SK-N-MC (cell line): Measurements from ENCODE around the gene SNX20.

Experiments
- DNase-seq: peaks from one replicate; pipeline ENCODE4 v3.0.0-alpha.2; 2011; ENCODE audit warnings: low read depth, low spot score
- H3K27ac ChIP-seq: fragments of 200-600 bp; sonication (generic); 2 replicates; pipeline ENCODE4 v1.5.1; 2016; ENCODE audit warnings: mixed run types
- H3K36me3 ChIP-seq: fragments of 200-600 bp; sonication (generic); 2 replicates; pipeline ENCODE4 v1.6.1; 2017; ENCODE audit warnings: antibody characterized with exemption, low read length, mixed read lengths; ENCODE audit not compliant: insufficient read depth
- H3K4me3 ChIP-seq: fragments of 200-600 bp; sonication (generic); 2 replicates; pipeline ENCODE4 v1.5.1; 2016
- H3K9ac ChIP-seq: fragments of 200-600 bp; sonication (generic); 2 replicates; pipeline ENCODE4 v1.8.0; 2017; ENCODE audit warnings: mixed run types, mixed read lengths; ENCODE audit not compliant: insufficient read length
- H3K9me3 ChIP-seq: fragments of 200-600 bp; sonication (generic); 2 replicates; pipeline ENCODE4 v1.6.1; 2017; ENCODE audit warnings: low read depth, mild to moderate bottlenecking, antibody characterized with exemption, low read length, moderate library complexity, mixed read lengths
- EZH2 ChIP-seq: fragments of 200-600 bp; sonication (generic); IDR thresholded peaks from one replicate; pipeline ENCODE4 v1.6.1; 2017; ENCODE audit warnings: antibody characterized with exemption
- FOXP2 ChIP-seq: optimal IDR thresholded peaks from 2 replicates; pipeline ENCODE3; 2011; ENCODE audit warnings: mild to moderate bottlenecking, moderate library complexity; ENCODE audit not compliant: insufficient read depth; ENCODE audit errors: extremely low read length, control extremely low read depth
- POLR2AphosphoS5 ChIP-seq: IDR thresholded peaks from 2 replicates; pipeline ENCODE4 v1.6.1; 2012; ENCODE audit warnings: mild to moderate bottlenecking, low read depth, low read length, borderline replicate concordance

The SNX20 gene

GRCh38 chr16:50718061-50718760 lies 37.1 kb upstream of the SNX20 start:
- Histone ChIP-seq H3K36me3 (no peaks in the 10 kb centered on the region), H3K27ac (no peak overlapping the region), H3K4me3 (no peak overlapping the region), H3K9me3 (no peaks in the 10 kb centered on the region), H3K9ac (no peak overlapping the region)
- no peak for DNase-seq
- TF ChIP-seq EZH2, result no peak
- TF ChIP-seq FOXP2, result no peak
- no peak for TF ChIP-seq POLR2AphosphoS5

- Histone ChIP-seq H3K9me3 (no peaks in the 10 kb centered on the region), H3K36me3 (no peaks in the 10 kb centered on the region), H3K9ac (no peak overlapping the region), H3K27ac (no peak overlapping the region), H3K4me3 (no peak overlapping the region)
- no peak for TF ChIP-seq EZH2
- no peak for TF ChIP-seq POLR2AphosphoS5
- no peak for TF ChIP-seq FOXP2
- no peak for DNase-seq
These were observed 36.4 kb upstream of the SNX20 start for GRCh38 chr16:50717494-50717893.

GRCh38 chr16:50717091-50717490 lies 36.0 kb upstream of the SNX20 start:
- no peaks in the 10 kb centered on the region for H3K9me3 ChIP-seq
- H3K27ac ChIP-seq, result no peak overlapping the region
- no peak for DNase-seq
- no peak overlapping the region for H3K4me3 ChIP-seq
- no peaks in the 10 kb centered on the region for H3K36me3 ChIP-seq
- no peak overlapping the region for H3K9ac ChIP-seq
- no peak for TF ChIP-seq EZH2
- no peak for TF ChIP-seq FOXP2

DNA sequence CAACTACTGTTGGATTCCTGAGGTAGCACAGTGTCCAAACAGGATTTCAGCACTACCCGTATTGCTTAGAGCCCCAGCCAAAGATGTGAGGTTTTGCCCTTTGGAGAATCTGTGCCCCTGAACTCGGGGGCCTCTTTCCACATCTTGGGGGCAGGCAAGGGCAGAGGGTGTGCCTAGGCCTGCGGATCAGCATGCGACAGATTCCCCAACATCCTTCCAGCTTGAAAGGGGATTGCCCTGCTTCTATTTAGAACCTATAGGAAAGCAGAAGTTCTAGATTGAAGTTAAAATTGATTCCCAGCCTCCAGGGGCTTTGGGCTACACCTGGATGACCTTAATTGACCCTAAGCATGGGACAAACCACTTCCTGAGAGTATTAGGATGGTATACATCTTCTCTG lies 31.8 kb upstream of the SNX20 start:
- no peak for TF ChIP-seq POLR2AphosphoS5
- no peak for TF ChIP-seq EZH2
- no peak for TF ChIP-seq FOXP2
- H3K9ac ChIP-seq, result no peak overlapping the region
- H3K9me3 ChIP-seq, result no peaks in the 10 kb centered on the region
- H3K36me3 ChIP-seq, result no peaks in the 10 kb centered on the region
- H3K4me3 ChIP-seq, result no peak overlapping the region
- no peak for DNase-seq
- no peak overlapping the region for H3K27ac ChIP-seq

- H3K9ac ChIP-seq, result no peak overlapping the region
- H3K9me3 ChIP-seq, result no peaks in the 10 kb centered on the region
- H3K36me3 ChIP-seq, result no peaks in the 10 kb centered on the region
- no peak for DNase-seq
- no peak for TF ChIP-seq POLR2AphosphoS5
- TF ChIP-seq FOXP2, result no peak
- no peak for TF ChIP-seq EZH2
- no peak overlapping the region for H3K4me3 ChIP-seq
- no peak overlapping the region for H3K27ac ChIP-seq
These were observed 31.4 kb upstream of the SNX20 start for GRCh38 chr16:50712560-50712898.

GRCh38 chr16:50711862-50712559 lies 30.9 kb upstream of the SNX20 start:
- no peak for DNase-seq
- no peaks in the 10 kb centered on the region for H3K9me3 ChIP-seq

DNA sequence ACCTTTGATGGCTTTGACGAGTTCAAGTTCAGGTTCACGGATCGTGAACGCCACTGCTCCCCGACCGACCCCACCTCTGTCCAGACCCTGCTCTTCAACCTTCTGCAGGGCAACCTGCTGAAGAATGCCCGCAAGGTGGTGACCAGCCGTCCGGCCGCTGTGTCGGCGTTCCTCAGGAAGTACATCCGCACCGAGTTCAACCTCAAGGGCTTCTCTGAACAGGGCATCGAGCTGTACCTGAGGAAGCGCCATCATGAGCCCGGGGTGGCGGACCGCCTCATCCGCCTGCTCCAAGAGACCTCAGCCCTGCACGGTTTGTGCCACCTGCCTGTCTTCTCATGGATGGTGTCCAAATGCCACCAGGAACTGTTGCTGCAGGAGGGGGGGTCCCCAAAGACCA lies 29.9 kb upstream of the SNX20 start:
- Histone ChIP-seq H3K27ac (no peak overlapping the region), H3K9me3 (no peaks in the 10 kb centered on the region), H3K4me3 (no peak overlapping the region), H3K9ac (no peak overlapping the region), H3K36me3 (no peaks in the 10 kb centered on the region)
- TF ChIP-seq FOXP2 (no peak), POLR2AphosphoS5 (no peak), EZH2 (no peak)
- no peak for DNase-seq

More at GRCh38 chr16:50711862-50712559, 30.9 kb upstream of the SNX20 start:
- Histone ChIP-seq H3K4me3 (no peak overlapping the region), H3K9ac (no peak overlapping the region), H3K36me3 (no peaks in the 10 kb centered on the region), H3K27ac (no peak overlapping the region)
- TF ChIP-seq FOXP2, result no peak
- TF ChIP-seq EZH2, result no peak
- TF ChIP-seq POLR2AphosphoS5, result no peak

DNA sequence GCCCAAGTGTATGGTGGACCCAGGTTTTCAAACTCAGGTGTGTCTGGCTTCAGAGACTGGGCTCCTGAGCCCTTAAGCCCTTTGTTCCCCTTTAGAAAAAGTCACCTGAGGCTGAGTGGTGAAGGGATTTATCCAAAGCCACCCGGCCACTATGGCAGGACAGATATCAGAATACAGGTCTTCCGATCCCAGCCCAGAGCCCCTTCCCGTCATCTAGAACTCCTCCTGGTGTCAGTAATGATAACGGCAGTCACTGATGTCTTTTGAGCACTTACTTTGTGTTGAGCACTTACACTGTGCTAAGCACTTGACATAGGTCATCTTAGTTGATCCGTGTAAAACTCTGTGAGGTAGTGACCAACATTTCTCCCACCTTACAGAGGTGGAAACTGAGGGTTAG lies 28.9 kb upstream of the SNX20 start:
- no peak overlapping the region for H3K4me3 ChIP-seq
- no peak for DNase-seq
- H3K9ac ChIP-seq, result no peak overlapping the region
- H3K9me3 ChIP-seq, result no peaks in the 10 kb centered on the region
- H3K36me3 ChIP-seq, result no peaks in the 10 kb centered on the region
- no peak overlapping the region for H3K27ac ChIP-seq
- TF ChIP-seq EZH2, result no peak
